Muscle layer of colon (tissue), 2 donors: ENCODE measurements around the gene NAV2.
"Not testable (repeated sequence)": the region's sequence is repeated elsewhere in the genome, so short reads cannot be mapped to it uniquely, and the experiment has no call there.

Experiments used
- H3K27ac ChIP-seq: one replicate; pipeline ENCODE4 v1.7.0; 2013; ENCODE audit warnings: low read depth, mild to moderate bottlenecking, low read length, moderate library complexity
- H3K27me3 ChIP-seq, 2 donors: one replicate each; pipeline ENCODE4 v1.7.0; 2013; ENCODE audit warnings: low read length in 2 of 2, mild to moderate bottlenecking in 2 of 2; ENCODE audit not compliant: insufficient read depth in 2 of 2, control insufficient read depth in 1 of 2
- H3K36me3 ChIP-seq: one replicate; pipeline ENCODE4 v1.7.0; 2013; ENCODE audit warnings: mild to moderate bottlenecking, low read length; ENCODE audit not compliant: insufficient read depth
- H3K4me1 ChIP-seq: one replicate; pipeline ENCODE4 v1.7.0; 2013; ENCODE audit warnings: mild to moderate bottlenecking, low read length; ENCODE audit not compliant: insufficient read depth
- H3K4me3 ChIP-seq, 2 donors: one replicate each; pipeline ENCODE4 v1.7.0; 2013; ENCODE audit warnings: low read length in 2 of 2, low read depth in 1 of 2, mild to moderate bottlenecking in 1 of 2, moderate library complexity in 1 of 2
- H3K9ac ChIP-seq: one replicate; pipeline ENCODE4 v1.7.0; 2013; ENCODE audit warnings: low read length
- H3K9me3 ChIP-seq: one replicate; pipeline ENCODE4 v1.7.0; 2013; ENCODE audit warnings: mild to moderate bottlenecking, low read length
- donor health status: abdominal sarcoma.
- donor health status: Adenocarcinoma of cecum.

The NAV2 gene

DNA sequence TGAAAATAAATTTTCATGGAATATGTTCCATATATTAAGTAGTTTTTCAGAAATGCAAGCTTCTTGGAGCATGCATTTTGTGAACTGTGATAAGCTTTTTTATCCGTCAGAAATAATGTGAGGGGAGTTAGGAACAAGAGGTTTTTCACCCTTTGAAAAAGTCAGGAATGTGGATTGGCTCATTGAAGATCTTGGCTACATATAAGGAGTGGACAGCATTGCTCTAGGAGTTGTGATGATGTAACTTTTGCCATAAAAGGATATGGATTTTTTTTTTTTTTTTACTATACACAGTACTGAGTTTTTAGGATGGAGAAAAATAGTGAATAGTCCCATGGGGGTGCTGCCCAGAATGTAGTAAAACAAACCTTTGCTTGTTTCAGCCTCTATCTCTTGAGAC lies 180.2 kb downstream of the NAV2 start:
- no peaks in the 10 kb centered on the region for H3K27me3 ChIP-seq
- H3K36me3 ChIP-seq = peaks cover 28% of the 10 kb centered on the region
- H3K9ac ChIP-seq = no peak overlapping the region
- H3K4me1 ChIP-seq = peaks cover 20% of the 10 kb centered on the region
- H3K4me3 ChIP-seq = no peak overlapping the region
- H3K9me3 ChIP-seq = no peaks in the 10 kb centered on the region
- no peak overlapping the region for H3K27ac ChIP-seq

- Histone ChIP-seq H3K27ac (no peak overlapping the region), H3K9me3 (no peaks in the 10 kb centered on the region), H3K9ac (no peak overlapping the region), H3K4me1 (peaks cover 27% of the 10 kb centered on the region), H3K4me3 (no peak overlapping the region), H3K27me3 (no peaks in the 10 kb centered on the region), H3K36me3 (peaks cover 28% of the 10 kb centered on the region)
Observed at GRCh38 chr11:19894404-19894803, 181.8 kb downstream of the NAV2 start.

DNA sequence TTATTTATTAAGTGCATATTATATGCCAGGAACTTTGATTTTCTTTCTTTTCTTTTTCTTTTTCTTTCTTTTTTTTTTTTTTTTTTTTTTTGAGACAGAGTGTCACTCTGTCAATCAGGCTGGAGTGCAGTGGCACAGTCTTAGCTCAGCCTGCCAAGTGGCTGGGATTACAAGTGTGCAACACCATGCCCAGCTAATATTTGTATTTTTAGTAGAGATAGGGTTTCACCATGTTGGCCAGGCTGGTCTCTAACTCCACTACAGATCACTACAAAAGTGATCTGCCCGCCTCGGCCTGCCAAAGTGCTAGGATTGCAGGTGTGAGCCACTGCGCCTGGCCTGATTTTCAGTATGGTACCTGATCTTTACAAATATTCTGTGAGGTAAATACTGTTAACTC lies 182.4 kb downstream of the NAV2 start:
- peaks cover 28% of the 10 kb centered on the region for H3K36me3 ChIP-seq
- H3K27me3 ChIP-seq, H3K4me3 ChIP-seq, H3K27ac ChIP-seq, H3K9ac ChIP-seq, H3K9me3 ChIP-seq: not testable (repeated sequence)
- peaks cover 25% of the 10 kb centered on the region for H3K4me1 ChIP-seq

DNA sequence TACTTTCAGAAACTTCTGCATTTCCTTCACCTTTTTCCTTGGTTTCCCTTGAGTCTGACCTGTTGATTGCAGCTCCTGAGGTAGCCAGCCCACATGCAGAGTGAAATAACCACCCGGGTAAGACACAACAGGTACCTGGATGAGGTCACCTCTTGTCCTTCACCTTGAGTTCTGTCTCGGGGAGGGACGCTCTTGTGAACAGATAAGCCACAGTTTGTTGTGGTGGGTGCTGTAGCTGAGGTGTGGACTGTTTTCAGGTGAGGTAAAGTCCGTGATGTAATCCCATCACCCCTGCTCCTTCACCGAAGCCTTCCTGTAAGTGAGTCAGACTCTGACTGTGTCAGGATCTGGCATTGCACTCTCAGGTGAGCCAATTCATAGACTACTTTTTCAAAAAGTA lies 183.1 kb downstream of the NAV2 start:
- H3K36me3 ChIP-seq = peaks cover 28% of the 10 kb centered on the region
- no peak overlapping the region for H3K4me3 ChIP-seq

DNA sequence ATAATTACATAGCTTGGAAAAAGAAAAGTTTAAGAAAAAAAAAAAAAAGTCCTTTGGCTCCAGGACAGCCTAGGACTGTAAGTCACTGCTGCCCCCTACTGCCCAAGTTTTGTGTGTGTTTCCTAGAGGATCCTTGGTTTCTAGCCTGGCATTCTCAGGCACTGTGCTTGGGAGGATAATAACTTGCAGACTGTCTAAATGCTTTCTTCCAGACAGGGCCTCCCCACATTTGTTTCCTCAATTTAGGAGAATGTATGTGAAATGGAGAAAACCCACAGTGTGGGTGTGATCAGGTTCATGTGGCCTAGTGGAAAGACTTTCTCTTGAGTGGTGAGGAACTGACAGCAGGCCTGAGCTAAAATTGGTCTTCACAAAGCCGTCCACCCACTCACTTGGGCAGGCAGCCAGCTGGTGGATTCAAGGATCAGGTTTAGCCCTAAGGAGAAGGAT lies 191.0 kb downstream of the NAV2 start:
- Histone ChIP-seq H3K27ac (no peak overlapping the region), H3K4me1 (peaks cover 48% of the 10 kb centered on the region)

More for the DNA sequence above, 183.1 kb downstream of the NAV2 start:
- Histone ChIP-seq H3K27me3 (no peaks in the 10 kb centered on the region), H3K27ac (no peak overlapping the region), H3K9me3 (no peaks in the 10 kb centered on the region), H3K9ac (no peak overlapping the region), H3K4me1 (peaks cover 18% of the 10 kb centered on the region)

GRCh38 chr11:19905280-19905853 lies 192.7 kb downstream of the NAV2 start:
- H3K9ac ChIP-seq = no peak overlapping the region

More for the DNA sequence above, 191.0 kb downstream of the NAV2 start:
- H3K36me3 ChIP-seq = peaks cover 14% of the 10 kb centered on the region
- no peaks in the 10 kb centered on the region for H3K27me3 ChIP-seq
- no peak overlapping the region for H3K9ac ChIP-seq
- H3K4me3 ChIP-seq = no peak overlapping the region
- no peaks in the 10 kb centered on the region for H3K9me3 ChIP-seq

GRCh38 chr11:19906126-19906525 lies 193.5 kb downstream of the NAV2 start:
- H3K27ac ChIP-seq = no peak overlapping the region
- no peak overlapping the region for H3K4me3 ChIP-seq
- no peaks in the 10 kb centered on the region for H3K27me3 ChIP-seq
- H3K36me3 ChIP-seq = peaks cover 14% of the 10 kb centered on the region
- H3K9me3 ChIP-seq = no peaks in the 10 kb centered on the region
- H3K4me1 ChIP-seq = peaks cover 51% of the 10 kb centered on the region
- H3K9ac ChIP-seq = no peak overlapping the region

More at GRCh38 chr11:19905280-19905853, 192.7 kb downstream of the NAV2 start:
- H3K27ac ChIP-seq = no peak overlapping the region
- no peak overlapping the region for H3K4me3 ChIP-seq
- peaks cover 49% of the 10 kb centered on the region for H3K4me1 ChIP-seq
- H3K27me3 ChIP-seq = no peaks in the 10 kb centered on the region
- H3K36me3 ChIP-seq = peaks cover 14% of the 10 kb centered on the region
- H3K9me3 ChIP-seq = no peaks in the 10 kb centered on the region

- no peak overlapping the region for H3K4me3 ChIP-seq
- H3K9me3 ChIP-seq = no peaks in the 10 kb centered on the region
- H3K27me3 ChIP-seq = no peaks in the 10 kb centered on the region
- H3K9ac ChIP-seq = no peak overlapping the region
- peaks cover 61% of the 10 kb centered on the region for H3K4me1 ChIP-seq
- H3K27ac ChIP-seq = peak overlapping the region; percentile 31
- peaks cover 7% of the 10 kb centered on the region for H3K36me3 ChIP-seq
Observed at GRCh38 chr11:19907008-19907579, 194.5 kb downstream of the NAV2 start.

DNA sequence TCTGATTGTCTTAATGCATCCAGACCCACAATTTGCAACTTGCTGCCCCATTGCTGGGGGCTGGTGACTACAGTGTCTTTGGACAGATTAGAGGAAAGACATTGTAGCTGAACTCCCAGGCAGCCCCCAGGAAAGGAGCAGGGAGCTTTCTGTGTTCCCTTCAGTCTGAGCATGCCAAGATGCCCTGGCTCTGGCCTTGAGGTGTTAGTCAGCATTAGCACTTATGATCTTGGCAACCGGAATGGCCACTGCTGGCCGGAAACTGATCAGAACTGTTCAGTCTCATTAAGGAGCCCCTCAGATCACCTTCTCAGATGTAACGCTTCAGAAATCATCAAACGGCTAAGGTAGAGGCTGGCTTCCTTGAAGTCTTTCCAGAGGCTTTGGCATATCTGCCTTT lies 195.2 kb downstream of the NAV2 start:
- H3K4me1 ChIP-seq = peaks cover 66% of the 10 kb centered on the region
- no peaks in the 10 kb centered on the region for H3K9me3 ChIP-seq
- no peaks in the 10 kb centered on the region for H3K27me3 ChIP-seq
- peak overlapping the region; percentile 31 for H3K27ac ChIP-seq
- peaks cover 5% of the 10 kb centered on the region for H3K36me3 ChIP-seq
- no peak overlapping the region for H3K9ac ChIP-seq
- H3K4me3 ChIP-seq = no peak overlapping the region

GRCh38 chr11:19910931-19911330 lies 198.3 kb downstream of the NAV2 start:
- Histone ChIP-seq H3K4me1 (peaks cover 60% of the 10 kb centered on the region), H3K27ac (no peak overlapping the region), H3K4me3 (no peak overlapping the region), H3K9me3 (no peaks in the 10 kb centered on the region), H3K27me3 (no peaks in the 10 kb centered on the region), H3K36me3 (peaks cover 9% of the 10 kb centered on the region), H3K9ac (no peak overlapping the region)

GRCh38 chr11:19912115-19912957 lies 199.7 kb downstream of the NAV2 start:
- H3K9ac ChIP-seq = no peak overlapping the region
- H3K36me3 ChIP-seq = peaks cover 10% of the 10 kb centered on the region
- H3K27ac ChIP-seq = no peak overlapping the region
- no peaks in the 10 kb centered on the region for H3K27me3 ChIP-seq
- H3K4me1 ChIP-seq = peaks cover 47% of the 10 kb centered on the region
- no peaks in the 10 kb centered on the region for H3K9me3 ChIP-seq
- H3K4me3 ChIP-seq = no peak overlapping the region
